Measurements from ENCODE around the gene KCNK13. TPM values are rescaled to one million over a fixed set of nuclear protein-coding genes. Genes with fewer than 3 reads are reported as not detected.
A peak's percentile ranks its signal among the peaks of the same experiment; 100 is the strongest.
"Not testable (repeated sequence)": the region's sequence is repeated elsewhere in the genome, so short reads cannot be mapped to it uniquely, and the experiment has no call there.

The KCNK13 gene
- total RNA-seq, 1 donor: 0.42 TPM

- Histone ChIP-seq H3K4me3 (ENCODE audit: low read length) (no peak overlapping the region), H3K9me3 (ENCODE audit: low read depth, low read length) (no peaks in the 10 kb centered on the region), H3K4me1 (ENCODE audit: insufficient read depth, low read length) (no peaks in the 10 kb centered on the region), H3K27me3 (ENCODE audit: insufficient read depth, low read length) (peaks cover 32% of the 10 kb centered on the region)
Measured at GRCh38 chr14:90050271-90050670, 11.5 kb upstream of the KCNK13 start.

GRCh38 chr14:90053044-90053443 is 8.8 kb upstream of the KCNK13 start:
- Histone ChIP-seq H3K4me3 (ENCODE audit: low read length) (no peak overlapping the region), H3K4me1 (ENCODE audit: insufficient read depth, low read length) (no peaks in the 10 kb centered on the region), H3K9me3 (ENCODE audit: low read depth, low read length) (no peaks in the 10 kb centered on the region), H3K27me3 (ENCODE audit: insufficient read depth, low read length) (peaks cover 54% of the 10 kb centered on the region)

- H3K9me3 ChIP-seq (ENCODE audit: low read depth, low read length): no peaks in the 10 kb centered on the region
- no peak overlapping the region for H3K4me3 ChIP-seq (ENCODE audit: low read length)
- H3K4me1 ChIP-seq (ENCODE audit: insufficient read depth, low read length): peaks cover 5% of the 10 kb centered on the region
- peaks cover 72% of the 10 kb centered on the region for H3K27me3 ChIP-seq (ENCODE audit: insufficient read depth, low read length)
Measured at GRCh38 chr14:90054803-90055202, 7.0 kb upstream of the KCNK13 start.

GRCh38 chr14:90056826-90057225 is 5.0 kb upstream of the KCNK13 start:
- H3K27me3 ChIP-seq (ENCODE audit: insufficient read depth, low read length): peaks cover 81% of the 10 kb centered on the region
- no peaks in the 10 kb centered on the region for H3K9me3 ChIP-seq (ENCODE audit: low read depth, low read length)
- peaks cover 23% of the 10 kb centered on the region for H3K4me1 ChIP-seq (ENCODE audit: insufficient read depth, low read length)
- no peak overlapping the region for H3K4me3 ChIP-seq (ENCODE audit: low read length)

GRCh38 chr14:90058876-90059458 is 2.8 kb upstream of the KCNK13 start:
- Histone ChIP-seq H3K4me3 (ENCODE audit: low read length) (no peak overlapping the region), H3K4me1 (ENCODE audit: insufficient read depth, low read length) (peaks cover 44% of the 10 kb centered on the region), H3K27me3 (ENCODE audit: insufficient read depth, low read length) (peaks cover 82% of the 10 kb centered on the region), H3K9me3 (ENCODE audit: low read depth, low read length) (no peaks in the 10 kb centered on the region)

GRCh38 chr14:90060312-90060964 is 1.4 kb upstream of the KCNK13 start:
- Histone ChIP-seq H3K4me3 (ENCODE audit: low read length) (peak overlapping the region; percentile 28), H3K27me3 (ENCODE audit: insufficient read depth, low read length) (peaks cover 81% of the 10 kb centered on the region), H3K4me1 (ENCODE audit: insufficient read depth, low read length) (peaks cover 49% of the 10 kb centered on the region)

GRCh38 chr14:90060965-90061684 is 669 bp upstream of the KCNK13 start:
- Histone ChIP-seq H3K4me1 (ENCODE audit: insufficient read depth, low read length) (peaks cover 49% of the 10 kb centered on the region), H3K4me3 (ENCODE audit: low read length) (peak overlapping the region; percentile 28), H3K27me3 (ENCODE audit: insufficient read depth, low read length) (peaks cover 78% of the 10 kb centered on the region), H3K9me3 (ENCODE audit: low read depth, low read length) (no peaks in the 10 kb centered on the region)

More at GRCh38 chr14:90060312-90060964, 1.4 kb upstream of the KCNK13 start:
- no peaks in the 10 kb centered on the region for H3K9me3 ChIP-seq (ENCODE audit: low read depth, low read length)

GRCh38 chr14:90062127-90062794 is 467 bp downstream of the KCNK13 start:
- Histone ChIP-seq H3K4me3 (ENCODE audit: low read length) (peak overlapping the region; percentile 36), H3K9me3 (ENCODE audit: low read depth, low read length) (no peaks in the 10 kb centered on the region), H3K27me3 (ENCODE audit: insufficient read depth, low read length) (peaks cover 68% of the 10 kb centered on the region), H3K4me1 (ENCODE audit: insufficient read depth, low read length) (peaks cover 49% of the 10 kb centered on the region)

- H3K4me1 ChIP-seq (ENCODE audit: insufficient read depth, low read length): peaks cover 49% of the 10 kb centered on the region
- H3K9me3 ChIP-seq (ENCODE audit: low read depth, low read length): no peaks in the 10 kb centered on the region
- peaks cover 65% of the 10 kb centered on the region for H3K27me3 ChIP-seq (ENCODE audit: insufficient read depth, low read length)
- peak overlapping the region; percentile 36 for H3K4me3 ChIP-seq (ENCODE audit: low read length)
Measured at GRCh38 chr14:90062822-90063539, 1.2 kb downstream of the KCNK13 start.

GRCh38 chr14:90072350-90072749 is 10.6 kb downstream of the KCNK13 start:
- peaks cover 2% of the 10 kb centered on the region for H3K27me3 ChIP-seq (ENCODE audit: insufficient read depth, low read length)
- H3K4me3 ChIP-seq (ENCODE audit: low read length): no peak overlapping the region
- no peaks in the 10 kb centered on the region for H3K9me3 ChIP-seq (ENCODE audit: low read depth, low read length)
- H3K4me1 ChIP-seq (ENCODE audit: insufficient read depth, low read length): no peaks in the 10 kb centered on the region

- Histone ChIP-seq H3K4me1 (ENCODE audit: insufficient read depth, low read length) (no peaks in the 10 kb centered on the region), H3K4me3 (ENCODE audit: low read length) (no peak overlapping the region), H3K9me3 (ENCODE audit: low read depth, low read length) (no peaks in the 10 kb centered on the region), H3K27me3 (ENCODE audit: insufficient read depth, low read length) (peaks cover 2% of the 10 kb centered on the region)
Measured at GRCh38 chr14:90079576-90079975, 17.8 kb downstream of the KCNK13 start.

- Histone ChIP-seq H3K27me3 (ENCODE audit: insufficient read depth, low read length) (peaks cover 2% of the 10 kb centered on the region), H3K4me1 (ENCODE audit: insufficient read depth, low read length) (peaks cover 22% of the 10 kb centered on the region), H3K9me3 (ENCODE audit: low read depth, low read length) (no peaks in the 10 kb centered on the region), H3K4me3 (ENCODE audit: low read length) (no peak overlapping the region)
Measured at GRCh38 chr14:90087433-90087832, 25.6 kb downstream of the KCNK13 start.

GRCh38 chr14:90088176-90088575 is 26.4 kb downstream of the KCNK13 start:
- Histone ChIP-seq H3K9me3 (ENCODE audit: low read depth, low read length) (no peaks in the 10 kb centered on the region), H3K4me3 (ENCODE audit: low read length) (no peak overlapping the region), H3K27me3 (ENCODE audit: insufficient read depth, low read length) (peaks cover 2% of the 10 kb centered on the region), H3K4me1 (ENCODE audit: insufficient read depth, low read length) (peaks cover 27% of the 10 kb centered on the region)

- H3K4me1 ChIP-seq (ENCODE audit: insufficient read depth, low read length): peaks cover 40% of the 10 kb centered on the region
- H3K9me3 ChIP-seq (ENCODE audit: low read depth, low read length); H3K27me3 ChIP-seq (ENCODE audit: insufficient read depth, low read length); H3K4me3 ChIP-seq (ENCODE audit: low read length): not testable (repeated sequence)
Measured at GRCh38 chr14:90089486-90089885, 27.7 kb downstream of the KCNK13 start.

Data from mononuclear cell (primary cell).